Liver (tissue), 3 donors: ENCODE results near the gene ARID5A.

Experiments
- CTCF ChIP-seq: fragments of 150-350 bp; IDR thresholded peaks from 2 replicates; pipeline ENCODE4 v1.5.1; 2017; ENCODE audit warnings: improper control_type of control experiment, low read depth, low read length; ENCODE audit not compliant: missing input control
- JUND ChIP-seq, 2 donors: IDR thresholded peaks; 2 replicates each; pipeline ENCODE4 v1.6.1; 2016; ENCODE audit warnings: antibody characterized with exemption in 2 of 2
- RAD21 ChIP-seq, 2 donors: IDR thresholded peaks; 2 replicates each; pipeline ENCODE4 v1.6.1; 2016; ENCODE audit warnings: antibody characterized with exemption in 2 of 2, mild to moderate bottlenecking in 2 of 2
- TF ChIP-seq, protein P1 (sequence below): IDR thresholded peaks from 2 replicates; pipeline ENCODE4 v1.6.1; 2016; ENCODE audit warnings: antibody characterized with exemption
- TF ChIP-seq, protein P2 (sequence below): IDR thresholded peaks from 2 replicates; pipeline ENCODE4 v1.6.1; 2016; ENCODE audit warnings: antibody characterized with exemption, mild to moderate bottlenecking
- donor health status: healthy.
- donor health status: healthy.

GRCh38 chr2:96552315-96553175, 16.0 kb downstream of the ARID5A start:
- TF ChIP-seq, protein P1, sequence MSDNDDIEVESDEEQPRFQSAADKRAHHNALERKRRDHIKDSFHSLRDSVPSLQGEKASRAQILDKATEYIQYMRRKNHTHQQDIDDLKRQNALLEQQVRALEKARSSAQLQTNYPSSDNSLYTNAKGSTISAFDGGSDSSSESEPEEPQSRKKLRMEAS: no peak
- TF ChIP-seq CTCF (no peak), RAD21 (IDR thresholded peaks at IDR 0.05) (no peak), JUND (IDR thresholded peaks at IDR 0.05) (no peak)
- TF ChIP-seq, protein P2, sequence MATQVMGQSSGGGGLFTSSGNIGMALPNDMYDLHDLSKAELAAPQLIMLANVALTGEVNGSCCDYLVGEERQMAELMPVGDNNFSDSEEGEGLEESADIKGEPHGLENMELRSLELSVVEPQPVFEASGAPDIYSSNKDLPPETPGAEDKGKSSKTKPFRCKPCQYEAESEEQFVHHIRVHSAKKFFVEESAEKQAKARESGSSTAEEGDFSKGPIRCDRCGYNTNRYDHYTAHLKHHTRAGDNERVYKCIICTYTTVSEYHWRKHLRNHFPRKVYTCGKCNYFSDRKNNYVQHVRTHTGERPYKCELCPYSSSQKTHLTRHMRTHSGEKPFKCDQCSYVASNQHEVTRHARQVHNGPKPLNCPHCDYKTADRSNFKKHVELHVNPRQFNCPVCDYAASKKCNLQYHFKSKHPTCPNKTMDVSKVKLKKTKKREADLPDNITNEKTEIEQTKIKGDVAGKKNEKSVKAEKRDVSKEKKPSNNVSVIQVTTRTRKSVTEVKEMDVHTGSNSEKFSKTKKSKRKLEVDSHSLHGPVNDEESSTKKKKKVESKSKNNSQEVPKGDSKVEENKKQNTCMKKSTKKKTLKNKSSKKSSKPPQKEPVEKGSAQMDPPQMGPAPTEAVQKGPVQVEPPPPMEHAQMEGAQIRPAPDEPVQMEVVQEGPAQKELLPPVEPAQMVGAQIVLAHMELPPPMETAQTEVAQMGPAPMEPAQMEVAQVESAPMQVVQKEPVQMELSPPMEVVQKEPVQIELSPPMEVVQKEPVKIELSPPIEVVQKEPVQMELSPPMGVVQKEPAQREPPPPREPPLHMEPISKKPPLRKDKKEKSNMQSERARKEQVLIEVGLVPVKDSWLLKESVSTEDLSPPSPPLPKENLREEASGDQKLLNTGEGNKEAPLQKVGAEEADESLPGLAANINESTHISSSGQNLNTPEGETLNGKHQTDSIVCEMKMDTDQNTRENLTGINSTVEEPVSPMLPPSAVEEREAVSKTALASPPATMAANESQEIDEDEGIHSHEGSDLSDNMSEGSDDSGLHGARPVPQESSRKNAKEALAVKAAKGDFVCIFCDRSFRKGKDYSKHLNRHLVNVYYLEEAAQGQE: no peak
